Gastrocnemius medialis (tissue), 4 donors: ENCODE data around the gene CHCHD1. TPM values are rescaled to one million over a fixed set of nuclear protein-coding genes. Genes with fewer than 3 reads are reported as not detected.

Experiments
- ATAC-seq, 2 donors: fragments of 150-250 bp; one replicate each; pipeline ENCODE4 v1.9.1; 2016
- DNase-seq, 2 donors: peaks; one replicate each; pipeline ENCODE4 v3.0.0-alpha.2; 2019
- H3K27ac ChIP-seq, 4 donors: fragments of 200-600 bp; sonication (generic); 1 replicate in 1 of 4; 2 replicates in 3 of 4; pipeline ENCODE4 v1.5.1; 2016 to 2018; ENCODE audit warnings: mild to moderate bottlenecking in 2 of 4, moderate library complexity in 1 of 4
- H3K27me3 ChIP-seq, 3 donors: fragments of 200-600 bp; sonication (generic) in 2 of 3; 1 replicate in 1 of 3; 2 replicates in 2 of 3; pipeline versions ENCODE4 v1.5.1 to v1.6.0; 2016 to 2019; ENCODE audit warnings: mild to moderate bottlenecking in 1 of 3, moderate library complexity in 1 of 3
- H3K36me3 ChIP-seq, 2 donors: fragments of 200-600 bp; sonication (generic) in 1 of 2; one replicate each; pipeline ENCODE4 v1.5.1; 2017 to 2018
- H3K4me1 ChIP-seq, 2 donors: fragments of 200-600 bp; sonication (generic) in 1 of 2; one replicate each; pipeline ENCODE4 v1.5.1; 2016 to 2017; ENCODE audit warnings: mild to moderate bottlenecking in 2 of 2
- H3K4me3 ChIP-seq, 4 donors: fragments of 200-600 bp; sonication (generic) in 3 of 4; 1 replicate in 1 of 4; 2 replicates in 3 of 4; pipeline ENCODE4 v1.5.1; 2016 to 2019; ENCODE audit warnings: mild to moderate bottlenecking in 2 of 4
- H3K9me3 ChIP-seq, 3 donors: fragments of 200-600 bp; sonication (generic) in 2 of 3; 1 replicate in 1 of 3; 2 replicates in 2 of 3; pipeline ENCODE4 v1.5.1; 2016 to 2019
- CTCF ChIP-seq, 5 experiments: fragments of 450-650 bp in 3 of 5; fragments of 200-600 bp in 2 of 5; sonication (generic) in 2 of 5; IDR thresholded peaks in 4 of 5; conservative IDR thresholded peaks in 1 of 5; 1 replicate in 4 of 5; 2 replicates in 1 of 5; pipeline ENCODE4 v1.5.1; 2016 to 2019; ENCODE audit warnings: antibody characterized with exemption in 5 of 5, mild to moderate bottlenecking in 3 of 5, moderate library complexity in 3 of 5
- POLR2A ChIP-seq, 2 donors: fragments of 450-650 bp; IDR thresholded peaks; one replicate each; pipeline ENCODE4 v1.6.1; 2017; ENCODE audit warnings: antibody characterized with exemption in 2 of 2, mild to moderate bottlenecking in 2 of 2, moderate library complexity in 2 of 2
- in situ Hi-C, 4 donors: fragments of 200-750 bp; cut with MboI; loops; one replicate each; pipeline versions ENCODE4 v1.15.0 to v1.8.0; 2017; ENCODE audit warnings: low sequenced_read_pairs in 4 of 4
- intact Hi-C: fragments of 100-400 bp; cut with DNase I; formaldehyde crosslinking; loops from one replicate; pipeline ENCODE4 v1.15.1; 2023; ENCODE audit warnings: low total_unique reads
- total RNA-seq, 4 donors: library from RNA; depleted of rRNA; stranded (reverse); fragments of >200 nt; gene quantifications; one replicate each; pipeline versions ENCODE4 v1.1.0 to v1.2.3, GENCODE V29; 2016

Gene CHCHD1
- total RNA-seq, 4 donors from 2014 or later, result 25.3 to 41.8 (median 32.7) TPM

DNA sequence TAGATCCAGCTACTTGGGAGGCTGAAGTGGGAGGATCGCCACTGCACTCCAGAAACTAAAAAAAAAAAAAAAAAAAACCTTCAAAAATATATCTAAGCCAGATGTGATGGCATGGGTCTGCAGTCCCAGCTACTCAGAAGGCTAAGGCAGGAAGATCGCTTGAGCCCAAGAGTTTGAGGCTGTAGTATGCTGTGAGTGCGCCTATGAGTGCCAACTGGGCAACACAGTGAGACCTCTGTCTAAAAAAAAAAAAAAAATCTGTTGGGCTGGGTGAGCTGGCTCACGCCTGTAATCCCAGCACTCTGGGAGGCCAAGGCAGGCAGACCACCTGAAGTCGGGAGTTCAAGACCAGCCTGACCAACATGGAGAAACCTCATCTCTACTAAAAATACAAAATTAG lies 2.8 kb upstream of the CHCHD1 start:
- Histone ChIP-seq H3K9me3 (no peaks in the 10 kb centered on the region), H3K36me3 (peaks cover 0 to 26% of the 10 kb centered on the region in 2 donors), H3K4me3 (no peak overlapping the region), H3K27me3 (no peaks in the 10 kb centered on the region), H3K4me1 (peaks cover 40 to 48% of the 10 kb centered on the region in 2 donors), H3K27ac (no peak overlapping the region)
- no peak for ATAC-seq
- TF ChIP-seq POLR2A (IDR thresholded peaks at IDR 0.05), result no peak
- intact Hi-C loops (no loop called here), in situ Hi-C loops (no loop called here)
- DNase-seq, result no peak

DNA sequence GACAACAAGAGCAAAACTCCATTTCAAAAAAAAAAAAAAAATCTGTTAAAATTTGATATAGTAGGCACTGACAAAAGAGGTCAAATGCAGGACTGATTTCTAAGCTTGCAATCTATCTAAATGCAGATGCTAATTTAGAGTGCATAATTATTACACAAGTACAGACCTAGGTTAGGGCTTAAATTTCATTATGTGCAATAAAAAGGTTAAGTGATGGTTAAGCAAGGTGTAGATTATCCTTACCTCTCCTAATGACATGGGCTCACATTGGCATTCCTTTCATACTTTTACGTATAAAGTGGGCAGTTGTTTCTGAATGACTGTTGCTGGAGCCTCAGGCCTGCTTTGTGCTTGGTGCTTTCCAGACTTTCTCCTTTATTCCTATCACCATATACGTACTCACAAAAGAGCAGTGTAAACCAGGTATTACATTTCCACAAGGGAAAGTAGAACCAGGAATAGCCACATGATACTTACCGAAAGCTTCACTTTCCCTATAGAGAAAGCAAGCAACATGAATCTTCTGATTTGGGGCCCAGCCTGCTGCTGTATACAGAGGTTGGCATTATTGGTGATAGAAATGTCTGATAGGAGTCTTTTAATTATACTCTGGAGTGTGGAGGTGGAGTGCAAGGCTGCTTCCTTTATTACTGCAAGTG lies 2.2 kb upstream of the CHCHD1 start:
- H3K27me3 ChIP-seq, result no peaks in the 10 kb centered on the region
- intact Hi-C loops (no loop called here), in situ Hi-C loops (no loop called here)
- H3K36me3 ChIP-seq, result peaks cover 0 to 19% of the 10 kb centered on the region in 2 donors
- TF ChIP-seq POLR2A (IDR thresholded peaks at IDR 0.05) (no peak), CTCF (IDR thresholded peaks at IDR 0.05 in 4 of 5, conservative IDR thresholded peaks at IDR 0.05 in 1 of 5) (no peak)
- H3K4me1 ChIP-seq, result peaks cover 38 to 48% of the 10 kb centered on the region in 2 donors
- no peaks in the 10 kb centered on the region for H3K9me3 ChIP-seq
- H3K4me3 ChIP-seq, result no peak overlapping the region
- DNase-seq (no peak), ATAC-seq (no peak)
- peak overlapping the region in 1 of 4 donors; percentile 96 for H3K27ac ChIP-seq

DNA sequence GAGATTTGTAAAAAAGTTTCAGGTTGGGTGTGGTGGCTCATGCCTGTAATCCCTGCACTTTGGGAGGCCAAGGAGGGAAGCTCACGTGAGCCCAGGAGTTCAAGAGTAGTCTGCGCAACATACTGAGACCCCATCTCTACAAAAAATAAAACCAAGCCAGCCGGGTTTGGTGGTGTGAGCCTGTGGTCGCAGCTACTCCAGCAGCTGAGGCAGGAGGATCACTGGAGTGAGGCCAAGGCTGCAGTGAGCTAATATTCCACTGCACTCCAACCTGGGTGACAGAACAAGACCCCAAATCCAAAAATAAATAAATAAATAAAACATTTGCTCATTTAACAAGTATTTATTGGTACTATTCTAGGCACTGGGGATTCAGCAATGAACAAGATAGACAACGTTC lies 1.5 kb upstream of the CHCHD1 start:
- Histone ChIP-seq H3K4me3 (peak overlapping the region in 1 of 4 donors; percentile 94), H3K27ac (peak overlapping the region in 2 of 4 donors; percentile 96 to 99), H3K27me3 (no peaks in the 10 kb centered on the region), H3K36me3 (peaks cover 0 to 18% of the 10 kb centered on the region in 2 donors), H3K9me3 (no peaks in the 10 kb centered on the region), H3K4me1 (peaks cover 35 to 45% of the 10 kb centered on the region in 2 donors)
- no peak for TF ChIP-seq POLR2A (IDR thresholded peaks at IDR 0.05)
- no peak for TF ChIP-seq CTCF (IDR thresholded peaks at IDR 0.05 in 4 of 5, conservative IDR thresholded peaks at IDR 0.05 in 1 of 5)
- in situ Hi-C loops, result no loop called here
- ATAC-seq (no peak), DNase-seq (no peak)
- intact Hi-C loops, result no loop called here

DNA sequence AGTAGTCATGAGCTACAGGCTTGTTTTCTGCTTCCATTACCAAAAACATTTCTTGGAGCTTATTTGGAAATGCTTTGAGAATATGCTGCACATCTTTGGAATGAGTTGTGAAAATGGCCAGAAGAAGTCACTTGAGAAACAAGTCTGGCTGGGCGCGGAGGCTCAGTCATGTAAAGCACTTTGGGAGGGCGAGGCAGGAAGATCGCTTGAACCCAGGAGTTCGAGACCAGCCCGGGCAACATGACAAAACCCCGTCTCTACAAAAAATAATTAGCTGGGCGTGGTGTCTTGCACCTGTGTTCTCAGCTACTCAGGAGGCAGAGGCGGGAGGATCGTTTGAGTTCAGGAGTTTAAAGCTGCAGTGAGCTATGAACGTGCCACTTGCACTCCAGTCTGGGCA lies 882 bp upstream of the CHCHD1 start:
- Histone ChIP-seq H3K27ac (peak overlapping the region; percentile 96 to 99 (median 97)), H3K27me3 (no peaks in the 10 kb centered on the region), H3K4me1 (peaks cover 33 to 42% of the 10 kb centered on the region in 2 donors), H3K36me3 (peaks cover 0 to 12% of the 10 kb centered on the region in 2 donors), H3K9me3 (no peaks in the 10 kb centered on the region), H3K4me3 (peak overlapping the region; percentile 94 to 100 (median 99))
- no peak for TF ChIP-seq CTCF (IDR thresholded peaks at IDR 0.05 in 4 of 5, conservative IDR thresholded peaks at IDR 0.05 in 1 of 5)
- TF ChIP-seq POLR2A (IDR thresholded peaks at IDR 0.05), result no peak
- intact Hi-C loops, result no loop called here
- in situ Hi-C loops, result no loop called here
- DNase-seq, result no peak
- ATAC-seq, result no peak

DNA sequence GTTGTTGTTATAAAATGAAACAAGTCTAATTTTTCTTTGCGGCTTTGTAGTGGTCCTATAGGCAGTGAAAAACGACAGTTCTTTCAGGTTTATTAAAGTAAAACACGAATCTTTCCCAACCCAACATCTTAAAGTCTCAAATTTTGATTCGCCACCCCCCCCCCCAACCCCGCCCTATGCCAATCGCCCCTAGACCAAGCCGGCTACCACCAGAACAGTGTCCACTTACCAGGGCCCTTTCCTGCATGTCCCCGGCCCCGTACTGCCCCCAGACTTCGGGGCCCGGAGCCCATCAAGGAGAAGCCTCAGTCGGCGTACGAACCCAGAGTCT lies 335 bp upstream of the CHCHD1 start:
- H3K4me3 ChIP-seq, result peak overlapping the region; percentile 94 to 100 (median 99)
- intact Hi-C loops, result no loop called here
- TF ChIP-seq CTCF (IDR thresholded peaks at IDR 0.05 in 4 of 5, conservative IDR thresholded peaks at IDR 0.05 in 1 of 5), result no peak
- H3K36me3 ChIP-seq, result peaks cover 0 to 11% of the 10 kb centered on the region in 2 donors
- H3K27me3 ChIP-seq, result no peaks in the 10 kb centered on the region
- H3K9me3 ChIP-seq, result no peaks in the 10 kb centered on the region
- DNase-seq (no peak), ATAC-seq (peak; percentile 11 to 19)
- peak overlapping the region; percentile 96 to 99 (median 97) for H3K27ac ChIP-seq
- H3K4me1 ChIP-seq, result peaks cover 36 to 45% of the 10 kb centered on the region in 2 donors
- in situ Hi-C loops, result no loop called here
